Activated T-helper 1 cell treated with anti-CD3 and anti-CD28 coated beads, Interleukin-12 subunit alpha, Interleukin-12 subunit beta, Interleukin-2, Interleukin-4 antibody, amounts not matched to agents 30 ng/mL and 10 ng/mL and 1 ng/mL, durations not matched to agents 14 hours and 24 hours and 36 hours (primary cell): Measurements from ENCODE around the gene HMGB3. TPM values are rescaled to one million over a fixed set of nuclear protein-coding genes. Genes with fewer than 3 reads are reported as not detected.
A peak's percentile ranks its signal among the peaks of the same experiment; 100 is the strongest.
"Not testable (repeated sequence)": the region's sequence is repeated elsewhere in the genome, so short reads cannot be mapped to it uniquely, and the experiment has no call there.

Experiments used
- DNase-seq: peaks from one replicate; pipeline ENCODE4 v3.0.0; 2021; ENCODE audit warnings: low spot score
- H3K27ac Mint-ChIP-seq: one replicate; pipeline ENCODE4 v1.8.0; 2021; ENCODE audit warnings: mild to moderate bottlenecking, mixed read lengths
- H3K27me3 Mint-ChIP-seq: one replicate; pipeline ENCODE4 v1.8.0; 2022; ENCODE audit warnings: mild to moderate bottlenecking, moderate library complexity, mixed read lengths; ENCODE audit not compliant: insufficient read depth
- H3K36me3 Mint-ChIP-seq: one replicate; pipeline ENCODE4 v1.8.0; 2021; ENCODE audit warnings: low read depth, mixed read lengths
- H3K4me1 Mint-ChIP-seq: one replicate; pipeline ENCODE4 v1.8.0; 2021; ENCODE audit warnings: low read depth, mixed read lengths
- H3K4me3 Mint-ChIP-seq: one replicate; pipeline ENCODE4 v1.8.0; 2021; ENCODE audit warnings: mild to moderate bottlenecking, moderate library complexity, mixed read lengths
- H3K9me3 Mint-ChIP-seq: one replicate; pipeline ENCODE4 v1.8.0; 2021; ENCODE audit warnings: mixed read lengths
- intact Hi-C: fragments of 100-400 bp; cut with micrococcal nuclease; formaldehyde crosslinking; loops from one replicate; pipeline ENCODE4 v1.15.1; 2024
- total RNA-seq: library from RNA; stranded (reverse); gene quantifications from 2 replicates; pipeline ENCODE4 v1.2.3, GENCODE V29; 2022

The HMGB3 gene
- total RNA-seq, 1 donor from 2014 or later, result 29.6 TPM

GRCh38 chrX:150961631-150962030 is 21.5 kb upstream of the HMGB3 start:
- no peaks in the 10 kb centered on the region for H3K36me3 Mint-ChIP-seq
- H3K4me1 Mint-ChIP-seq, result no peaks in the 10 kb centered on the region
- intact Hi-C loops, result no loop called here
- H3K27me3 Mint-ChIP-seq, result peaks cover 10% of the 10 kb centered on the region
- DNase-seq, result no peak
- no peak overlapping the region for H3K4me3 Mint-ChIP-seq
- no peaks in the 10 kb centered on the region for H3K9me3 Mint-ChIP-seq
- no peak overlapping the region for H3K27ac Mint-ChIP-seq

DNA sequence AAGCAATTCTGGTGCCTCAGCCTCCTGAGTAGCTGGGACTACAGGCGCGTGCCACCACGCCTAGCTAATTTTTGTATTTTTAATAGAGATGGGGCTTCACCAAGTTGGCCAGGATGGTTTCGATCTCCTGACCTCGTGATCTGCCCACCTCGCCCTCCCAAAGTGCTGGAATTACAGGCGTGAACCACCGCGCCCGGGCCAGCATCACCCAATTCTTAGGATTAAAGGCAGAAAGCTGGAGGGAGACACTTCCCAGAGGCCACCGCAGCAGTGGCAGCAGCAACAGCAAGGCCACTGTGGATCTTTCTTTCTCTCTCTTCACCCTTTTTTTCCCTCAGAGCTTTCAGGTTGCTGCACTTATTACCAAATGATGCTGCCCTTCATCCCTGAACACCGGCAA is 18.7 kb upstream of the HMGB3 start:
- peaks cover 11% of the 10 kb centered on the region for H3K27me3 Mint-ChIP-seq
- DNase-seq, H3K9me3 Mint-ChIP-seq, H3K4me1 Mint-ChIP-seq, H3K4me3 Mint-ChIP-seq, intact Hi-C loops, H3K36me3 Mint-ChIP-seq, H3K27ac Mint-ChIP-seq: not testable (repeated sequence)

DNA sequence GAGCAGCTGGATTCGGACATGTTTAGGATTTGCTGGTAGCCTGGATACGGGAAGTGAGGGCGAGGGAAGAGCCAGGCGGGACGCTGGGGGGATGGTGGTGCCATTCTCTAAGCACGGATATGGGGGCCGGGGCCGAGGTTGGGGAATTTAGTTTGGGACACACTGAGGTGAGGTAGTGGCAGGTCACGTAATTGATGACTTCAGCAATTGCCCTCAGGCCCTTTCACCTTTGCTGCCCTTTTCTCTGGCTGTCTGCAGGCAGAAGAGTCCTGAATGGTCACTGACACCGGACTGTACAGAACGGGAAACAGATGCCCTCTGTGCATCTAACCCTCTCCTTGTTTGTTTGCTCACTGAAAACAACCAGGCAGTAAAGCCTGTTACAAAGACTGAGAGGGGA is 16.9 kb upstream of the HMGB3 start:
- no peak overlapping the region for H3K4me3 Mint-ChIP-seq
- no peak for DNase-seq
- peaks cover 11% of the 10 kb centered on the region for H3K27me3 Mint-ChIP-seq
- H3K36me3 Mint-ChIP-seq, result no peaks in the 10 kb centered on the region
- no peak overlapping the region for H3K27ac Mint-ChIP-seq
- intact Hi-C loops, result no loop called here
- no peaks in the 10 kb centered on the region for H3K9me3 Mint-ChIP-seq
- no peaks in the 10 kb centered on the region for H3K4me1 Mint-ChIP-seq

DNA sequence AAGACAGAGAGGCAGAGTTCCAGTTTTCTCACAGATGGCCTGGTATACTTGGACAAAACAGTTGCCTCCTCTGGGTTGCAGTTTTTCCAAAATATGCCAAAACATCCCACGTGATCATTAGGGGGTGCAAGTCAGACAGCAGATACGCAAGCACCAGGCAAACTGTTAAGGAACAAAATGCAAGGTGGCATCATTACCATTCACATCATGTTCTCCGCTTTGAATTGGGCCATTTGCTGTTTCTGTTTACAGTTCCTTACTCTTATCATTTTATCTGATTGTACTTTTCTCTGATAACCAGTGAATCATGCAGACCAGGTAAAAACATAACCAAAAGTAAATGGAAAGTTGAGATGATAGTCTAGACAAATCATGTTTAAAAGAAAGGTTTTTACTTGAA is 16.4 kb upstream of the HMGB3 start:
- no peak overlapping the region for H3K27ac Mint-ChIP-seq
- H3K9me3 Mint-ChIP-seq, result no peaks in the 10 kb centered on the region
- peaks cover 11% of the 10 kb centered on the region for H3K27me3 Mint-ChIP-seq
- intact Hi-C loops, result no loop called here
- no peak overlapping the region for H3K4me3 Mint-ChIP-seq
- H3K4me1 Mint-ChIP-seq, result no peaks in the 10 kb centered on the region
- no peak for DNase-seq
- no peaks in the 10 kb centered on the region for H3K36me3 Mint-ChIP-seq

DNA sequence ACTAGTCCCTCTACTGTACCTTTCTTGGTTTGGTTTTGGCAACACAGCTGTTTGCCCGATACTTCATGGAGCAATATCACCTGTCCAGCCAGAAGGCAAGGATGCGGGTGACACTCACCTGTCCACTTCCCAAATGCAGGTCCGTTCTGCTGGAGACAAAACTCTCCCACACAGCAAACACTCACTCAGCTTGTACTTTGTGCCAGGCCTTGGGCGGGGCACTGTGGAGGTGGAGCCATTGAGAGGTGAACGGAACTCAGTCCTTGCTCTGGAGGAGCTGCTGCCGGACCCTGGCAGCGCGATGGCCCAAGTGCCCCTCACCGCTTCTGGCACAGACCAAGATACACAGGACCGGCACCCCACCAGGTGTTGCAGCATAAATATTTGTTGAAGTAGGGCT is 15.3 kb upstream of the HMGB3 start:
- intact Hi-C loops, result no loop called here
- Mint-ChIP-seq H3K4me3 (no peak overlapping the region), H3K27me3 (peaks cover 11% of the 10 kb centered on the region), H3K9me3 (no peaks in the 10 kb centered on the region), H3K27ac (no peak overlapping the region), H3K36me3 (no peaks in the 10 kb centered on the region), H3K4me1 (no peaks in the 10 kb centered on the region)
- DNase-seq, result no peak

GRCh38 chrX:150968862-150969720 is 14.0 kb upstream of the HMGB3 start:
- peaks cover 11% of the 10 kb centered on the region for H3K27me3 Mint-ChIP-seq
- H3K4me3 Mint-ChIP-seq, result no peak overlapping the region
- intact Hi-C loops, result no loop called here
- H3K36me3 Mint-ChIP-seq, result no peaks in the 10 kb centered on the region
- no peak for DNase-seq
- no peaks in the 10 kb centered on the region for H3K4me1 Mint-ChIP-seq
- no peaks in the 10 kb centered on the region for H3K9me3 Mint-ChIP-seq
- H3K27ac Mint-ChIP-seq, result no peak overlapping the region

DNA sequence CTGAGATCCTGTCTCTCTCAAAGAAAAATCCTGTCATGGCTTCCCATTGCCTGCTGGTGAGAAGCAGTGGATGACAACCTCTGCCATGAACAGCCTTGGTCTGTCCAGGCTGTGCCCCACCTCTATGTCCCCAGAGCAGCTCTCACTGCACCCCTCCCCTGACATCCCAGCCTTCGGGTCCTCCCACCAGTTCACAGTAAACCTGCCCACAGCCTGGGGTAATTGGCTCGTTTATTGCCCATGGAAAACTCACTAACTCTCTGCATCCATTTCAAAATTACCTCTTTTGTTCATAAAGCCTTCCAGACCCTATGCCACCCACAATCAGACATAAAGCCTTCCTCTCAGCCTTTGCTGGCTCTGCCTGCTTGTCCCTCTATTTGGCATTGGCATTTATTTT is 10.7 kb upstream of the HMGB3 start:
- H3K9me3 Mint-ChIP-seq, result no peaks in the 10 kb centered on the region
- no peaks in the 10 kb centered on the region for H3K4me1 Mint-ChIP-seq
- intact Hi-C loops, result no loop called here
- H3K4me3 Mint-ChIP-seq, result no peak overlapping the region
- no peak for DNase-seq
- no peak overlapping the region for H3K27ac Mint-ChIP-seq
- H3K27me3 Mint-ChIP-seq, result no peaks in the 10 kb centered on the region
- H3K36me3 Mint-ChIP-seq, result no peaks in the 10 kb centered on the region

DNA sequence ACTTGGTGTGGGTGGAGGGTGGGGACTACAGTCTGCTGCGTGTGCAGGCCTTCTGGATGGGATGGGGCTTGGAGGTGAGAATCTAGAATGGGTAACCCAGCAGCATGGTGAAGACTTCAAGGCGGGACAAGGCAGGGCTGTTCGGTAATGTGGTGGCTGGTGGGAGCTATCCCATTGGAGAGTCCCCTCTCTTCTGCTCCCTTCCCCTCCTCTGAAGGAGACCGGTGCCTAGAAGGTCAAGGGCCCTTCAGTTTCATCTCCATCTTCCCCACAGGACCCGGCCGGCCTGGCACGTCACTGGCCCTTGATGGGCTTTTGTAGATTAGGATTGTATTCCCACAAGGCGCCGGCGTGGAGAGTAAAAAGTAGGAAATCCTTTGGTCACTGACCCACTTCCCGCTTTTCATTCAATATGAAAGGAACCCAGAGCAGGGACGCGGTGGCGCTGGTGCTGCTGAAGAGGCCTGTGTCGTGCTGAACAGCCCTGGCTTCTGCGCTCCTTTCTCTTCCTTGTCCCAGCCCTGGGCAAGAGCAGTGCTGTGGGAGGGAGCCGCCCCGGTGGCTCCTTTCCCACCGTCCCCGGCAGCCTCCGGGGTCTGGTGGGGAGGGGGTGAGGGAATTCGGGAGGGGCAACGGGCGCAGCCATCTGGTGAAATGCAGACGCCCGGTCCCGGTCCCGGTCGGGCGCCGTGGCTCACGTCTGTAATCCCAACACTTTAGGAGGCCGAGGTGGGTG is 7.3 kb upstream of the HMGB3 start:
- no peaks in the 10 kb centered on the region for H3K27me3 Mint-ChIP-seq
- intact Hi-C loops, result no loop called here
- H3K4me1 Mint-ChIP-seq, result no peaks in the 10 kb centered on the region
- no peaks in the 10 kb centered on the region for H3K9me3 Mint-ChIP-seq
- no peak for DNase-seq
- H3K27ac Mint-ChIP-seq, result no peak overlapping the region
- H3K4me3 Mint-ChIP-seq, result no peak overlapping the region
- H3K36me3 Mint-ChIP-seq, result no peaks in the 10 kb centered on the region

GRCh38 chrX:150977411-150978162 is 5.5 kb upstream of the HMGB3 start:
- H3K4me3 Mint-ChIP-seq, result no peak overlapping the region
- H3K36me3 Mint-ChIP-seq, result no peaks in the 10 kb centered on the region
- no peak for DNase-seq
- H3K4me1 Mint-ChIP-seq, result no peaks in the 10 kb centered on the region
- no peak overlapping the region for H3K27ac Mint-ChIP-seq
- no peaks in the 10 kb centered on the region for H3K27me3 Mint-ChIP-seq
- no peaks in the 10 kb centered on the region for H3K9me3 Mint-ChIP-seq
- intact Hi-C loops, result no loop called here

- Mint-ChIP-seq H3K27ac (no peak overlapping the region), H3K4me1 (peaks cover 5% of the 10 kb centered on the region), H3K9me3 (no peaks in the 10 kb centered on the region), H3K4me3 (no peak overlapping the region), H3K36me3 (peaks cover 3% of the 10 kb centered on the region), H3K27me3 (no peaks in the 10 kb centered on the region)
- intact Hi-C loops, result loop anchor here (5.0 to 10.0 kb wide), 4 partner anchors 208 to 1475 kb away; partner anchors contain the start of gene IDS
- DNase-seq, result no peak
These were observed 2.9 kb upstream of the HMGB3 start for GRCh38 chrX:150980186-150980585.

GRCh38 chrX:150980711-150981110 is 2.4 kb upstream of the HMGB3 start:
- peaks cover 6% of the 10 kb centered on the region for H3K4me1 Mint-ChIP-seq
- no peak overlapping the region for H3K4me3 Mint-ChIP-seq
- H3K27me3 Mint-ChIP-seq, result no peaks in the 10 kb centered on the region
- intact Hi-C loops, result loop anchor here (5.0 to 10.0 kb wide), 4 partner anchors 208 to 1476 kb away; partner anchors contain the start of gene IDS
- no peaks in the 10 kb centered on the region for H3K9me3 Mint-ChIP-seq
- DNase-seq, result no peak
- peak overlapping the region; percentile 34 for H3K27ac Mint-ChIP-seq
- peaks cover 3% of the 10 kb centered on the region for H3K36me3 Mint-ChIP-seq

GRCh38 chrX:150982235-150982787 is 824 bp upstream of the HMGB3 start:
- Mint-ChIP-seq H3K4me3 (peak overlapping the region; percentile 71), H3K27me3 (no peaks in the 10 kb centered on the region), H3K27ac (no peak overlapping the region), H3K36me3 (peaks cover 9% of the 10 kb centered on the region), H3K9me3 (no peaks in the 10 kb centered on the region), H3K4me1 (peaks cover 6% of the 10 kb centered on the region)
- DNase-seq, result no peak
- intact Hi-C loops, result loop anchor here (2.0 to 10.0 kb wide), 5 partner anchors 210 to 1478 kb away; partner anchors contain the start of genes IDS and VMA21
